Choroid plexus epithelial cell (primary cell): Measurements from ENCODE around the gene ST8SIA2.

ENCODE experiments used
- DNase-seq: peaks from one replicate; pipeline ENCODE4 v3.0.0-alpha.2; 2010; ENCODE audit warnings: low read depth
- H3K4me3 ChIP-seq: 2 replicates; pipeline ENCODE4 v1.5.1; 2011; ENCODE audit warnings: low read depth, mild to moderate bottlenecking, control low read depth, low read length, moderate library complexity
- CTCF ChIP-seq: conservative IDR thresholded peaks from 2 replicates; pipeline ENCODE4 v1.5.1; 2011; ENCODE audit warnings: low read depth, mild to moderate bottlenecking, control low read depth, inconsistent platforms, low read length, moderate library complexity

Gene ST8SIA2

GRCh38 chr15:92435145-92435544 lies 41.5 kb downstream of the ST8SIA2 start:
- no peak for DNase-seq
- no peak overlapping the region for H3K4me3 ChIP-seq
- no peak for TF ChIP-seq CTCF

- DNase-seq: no peak
- no peak for TF ChIP-seq CTCF
- no peak overlapping the region for H3K4me3 ChIP-seq
Observed at GRCh38 chr15:92438471-92438870, 44.8 kb downstream of the ST8SIA2 start.

GRCh38 chr15:92443381-92443780 lies 49.7 kb downstream of the ST8SIA2 start:
- DNase-seq: no peak
- no peak for TF ChIP-seq CTCF
- no peak overlapping the region for H3K4me3 ChIP-seq

- no peak overlapping the region for H3K4me3 ChIP-seq
- DNase-seq: no peak
- TF ChIP-seq CTCF: no peak
Observed at GRCh38 chr15:92444631-92445030, 51.0 kb downstream of the ST8SIA2 start.

GRCh38 chr15:92448370-92448769 lies 54.7 kb downstream of the ST8SIA2 start:
- TF ChIP-seq CTCF: no peak
- no peak for DNase-seq

GRCh38 chr15:92449476-92449875 lies 55.8 kb downstream of the ST8SIA2 start:
- no peak overlapping the region for H3K4me3 ChIP-seq
- DNase-seq: peak; percentile 4
- TF ChIP-seq CTCF: no peak

More at GRCh38 chr15:92448370-92448769, 54.7 kb downstream of the ST8SIA2 start:
- no peak overlapping the region for H3K4me3 ChIP-seq

GRCh38 chr15:92451225-92451825 lies 57.6 kb downstream of the ST8SIA2 start:
- peak; percentile 7 for DNase-seq
- H3K4me3 ChIP-seq: no peak overlapping the region
- no peak for TF ChIP-seq CTCF
